A549 (cell line): ENCODE data around the gene GJA3. TPM values are rescaled to one million over a fixed set of nuclear protein-coding genes. Genes with fewer than 3 reads are reported as not detected.
A peak's percentile ranks its signal among the peaks of the same experiment; 100 is the strongest.

ENCODE experiments used
- ATAC-seq, 2 experiments: fragments of 200-7000 bp in 1 of 2; fragments of >200 bp in 1 of 2; cut with Nextera tagmentation in 1 of 2; cut with Tn5 transposase in 1 of 2; 3 replicates each; pipeline versions ENCODE4 v1.8.0 to v1.9.1; 2018 to 2020; ENCODE audit warnings: mild to moderate bottlenecking in 1 of 2, moderate library complexity in 1 of 2
- CTCF ChIA-PET: fragments of 300-600 bp; sonication (Branson Sonifier 250); formaldehyde crosslinking; extraction: SDS; loops from one replicate; lab custom pipeline; 2021; ENCODE audit warnings: antibody characterized with exemption, inconsistent platforms; lab: Yijun Ruan, JAX
- POLR2A ChIA-PET: fragments of 350-600 bp; formaldehyde crosslinking; extraction: SDS; loops from one replicate; lab custom pipeline; 2021; ENCODE audit warnings: antibody characterized with exemption, inconsistent platforms; lab: Yijun Ruan, JAX
- DNase-seq, 2 experiments: peaks; one replicate each; pipeline versions ENCODE4 v3.0.0 to v3.0.0-alpha.2; 2011 to 2016; ENCODE audit warnings: low read depth in 1 of 2, low spot score in 1 of 2
- FAIRE-seq: peaks from 2 replicates; lab custom pipeline; 2011; peaks lifted over from hg19 to GRCh38; lab: Jason Lieb, UNC
- H3K27ac ChIP-seq, 2 experiments: fragments of >200 bp; sonication (Bioruptor Twin); formaldehyde crosslinking; 3 replicates each; pipeline ENCODE4 v1.5.1; 2016 to 2017
- H3K4me1 ChIP-seq: fragments of >200 bp; sonication (Bioruptor Twin); formaldehyde crosslinking; 3 replicates; pipeline ENCODE4 v1.6.1; 2016
- H3K4me2 ChIP-seq: fragments of >200 bp; sonication (Bioruptor Twin); formaldehyde crosslinking; 3 replicates; pipeline ENCODE4 v1.6.1; 2016
- H3K4me3 ChIP-seq: fragments of >200 bp; sonication (Bioruptor Twin); formaldehyde crosslinking; 3 replicates; pipeline ENCODE4 v1.5.1; 2016
- H3K9me3 ChIP-seq: fragments of >200 bp; sonication (Bioruptor Twin); formaldehyde crosslinking; 3 replicates; pipeline ENCODE4 v1.6.1; 2016
- BCL3 ChIP-seq: fragments of >200 bp; sonication (Bioruptor Twin); formaldehyde crosslinking; IDR thresholded peaks from 3 replicates; pipeline ENCODE4 v1.6.1; 2016
- CBX2 ChIP-seq: fragments of 200-600 bp; sonication (generic); IDR thresholded peaks from 2 replicates; pipeline ENCODE4 v1.6.1; 2016; ENCODE audit warnings: low read depth, mild to moderate bottlenecking, borderline replicate concordance
- CHD4 ChIP-seq: fragments of 200-600 bp; sonication (generic); IDR thresholded peaks from 2 replicates; pipeline ENCODE4 v1.6.1; 2016; ENCODE audit warnings: antibody characterized with exemption, mild to moderate bottlenecking, borderline replicate concordance
- CTCF ChIP-seq: fragments of >200 bp; sonication (Bioruptor Twin); formaldehyde crosslinking; IDR thresholded peaks from 3 replicates; pipeline ENCODE4 v1.5.1; 2016
- E2F6 ChIP-seq: IDR thresholded peaks from 2 replicates; pipeline ENCODE4 v1.6.1; 2012; ENCODE audit warnings: low read depth, borderline replicate concordance
- ELK1 ChIP-seq: fragments of 150-350 bp; IDR thresholded peaks from 2 replicates; pipeline ENCODE4 v1.6.1; 2014; ENCODE audit warnings: low read depth, mild to moderate bottlenecking, low read length
- ESRRA ChIP-seq: fragments of 150-350 bp; IDR thresholded peaks from 2 replicates; pipeline ENCODE4 v1.6.1; 2014; ENCODE audit warnings: mild to moderate bottlenecking, low read length, borderline replicate concordance
- FOXS1 ChIP-seq: fragments of 250-450 bp; sonication (Bioruptor Pico); IDR thresholded peaks from 2 replicates; pipeline ENCODE4 v1.5.0; 2020; ENCODE audit warnings: mild to moderate bottlenecking, moderate library complexity
- HES2 ChIP-seq: fragments of >200 bp; sonication (Bioruptor Twin); formaldehyde crosslinking; IDR thresholded peaks from 2 replicates; pipeline ENCODE4 v1.6.1; 2016
- HOXB13 ChIP-seq: fragments of 250-450 bp; sonication (Bioruptor Pico); IDR thresholded peaks from 2 replicates; pipeline ENCODE4 v1.5.0; 2020; ENCODE audit warnings: low read depth, mild to moderate bottlenecking, moderate library complexity
- HOXB5 ChIP-seq: fragments of 250-450 bp; sonication (Bioruptor Pico); IDR thresholded peaks from 2 replicates; pipeline ENCODE4 v1.5.0; 2020; ENCODE audit warnings: mild to moderate bottlenecking, moderate library complexity
- KDM5A ChIP-seq: fragments of 200-600 bp; sonication (generic); IDR thresholded peaks from 2 replicates; pipeline ENCODE4 v1.6.1; 2016; ENCODE audit warnings: antibody characterized with exemption, mild to moderate bottlenecking
- MYC ChIP-seq: IDR thresholded peaks from 2 replicates; pipeline ENCODE4 v1.6.1; 2012; ENCODE audit warnings: mild to moderate bottlenecking, inconsistent platforms, low read length, improper control_type of control experiment, borderline replicate concordance
- NFE2L2 ChIP-seq: fragments of 150-350 bp; conservative IDR thresholded peaks from 2 replicates; pipeline ENCODE4 v1.6.1; 2014; ENCODE audit warnings: low read length
- NPAS2 ChIP-seq: fragments of 250-450 bp; sonication (Bioruptor Pico); IDR thresholded peaks from 2 replicates; pipeline ENCODE4 v1.8.0; 2022; ENCODE audit warnings: mild to moderate bottlenecking, moderate library complexity, borderline replicate concordance
- PHF8 ChIP-seq: fragments of 200-600 bp; sonication (generic); IDR thresholded peaks from 2 replicates; pipeline ENCODE4 v1.6.1; 2016; ENCODE audit warnings: low read depth, mild to moderate bottlenecking, antibody characterized with exemption, moderate library complexity, borderline replicate concordance
- REST ChIP-seq: fragments of 200-600 bp; sonication (generic); IDR thresholded peaks from 2 replicates; pipeline ENCODE4 v1.6.1; 2016; ENCODE audit warnings: antibody characterized with exemption, mild to moderate bottlenecking, moderate library complexity
- ZNF302 ChIP-seq: fragments of 250-450 bp; sonication (Bioruptor Pico); IDR thresholded peaks from 2 replicates; pipeline ENCODE4 v1.9.0; 2021; ENCODE audit warnings: inconsistent platforms, mild to moderate bottlenecking, moderate library complexity
- WGBS: methylation state at CpG from one replicate; pipeline ENCODE4 v1.1.6; 2017; ENCODE audit errors: missing lambda C conversion rate; 5-methylcytosine and 5-hydroxymethylcytosine counted together
- polyA plus RNA-seq, 4 experiments: library from polyadenylated mRNA; depleted of rRNA in 3 of 4; stranded (reverse); fragments of >200 nt; fragmentation: RNase III in 1 of 4; extraction: RNeasy Plus Mini Kit Qiagen cat#74134 plus additional on column Dnase treatment in 1 of 4; gene quantifications; 2 replicates in 3 of 4; 3 replicates in 1 of 4; pipeline ENCODE4 v1.2.3, GENCODE V29; 2011 to 2017

The GJA3 gene
- polyA plus RNA-seq, 2 of the 4 experiments (the other 2 are of a cell fraction), result 0.06 to 0.19 TPM

GRCh38 chr13:20125129-20125782 lies 35.6 kb downstream of the GJA3 start:
- no peak for ATAC-seq
- H3K9me3 ChIP-seq, result no peaks in the 10 kb centered on the region
- peaks cover 14% of the 10 kb centered on the region; the same call in 2 of the 3 replicates for H3K4me1 ChIP-seq
- H3K4me3 ChIP-seq, result no peak overlapping the region
- H3K4me2 ChIP-seq, result peak overlapping the region; percentile 37; the same call in 2 of the 3 replicates
- ChIA-PET CTCF (interaction anchor here (0.5 to 3.1 kb wide), 3 partner anchors 10 to 70 kb away, joined by 3 to 12 read pairs (median 3); no protein-coding TSS in a partner anchor), POLR2A (no interaction called here)
- DNase-seq, result no peak
- 8% methylated on average over 4 of the region's 4 CpGs for WGBS
- no peak for TF ChIP-seq BCL3
- TF ChIP-seq CHD4, result no peak
- no peak for TF ChIP-seq KDM5A
- TF ChIP-seq REST, result no peak
- no peak for TF ChIP-seq ESRRA
- TF ChIP-seq PHF8, result no peak
- no peak for TF ChIP-seq NPAS2 (CRISPR knock-in tag)
- TF ChIP-seq ELK1, result no peak
- TF ChIP-seq MYC, result no peak
- no peak overlapping the region for H3K27ac ChIP-seq
- no peak for FAIRE-seq

- ATAC-seq (no peak), FAIRE-seq (no peak)
Measured at GRCh38 chr13:20124303-20124702, 36.5 kb downstream of the GJA3 start.

More at GRCh38 chr13:20124303-20124702, 36.5 kb downstream of the GJA3 start:
- POLR2A ChIA-PET, result no interaction called here
- 40% methylated on average over 1 of the region's 1 CpG for WGBS
- peaks cover 19% of the 10 kb centered on the region; the same call in 2 of the 3 replicates for H3K4me1 ChIP-seq
- no peak for DNase-seq
- no peak overlapping the region for H3K4me3 ChIP-seq
- CTCF ChIA-PET, result interaction anchor here (0.6 kb wide), 1 partner anchor 69 kb away, joined by 3 read pairs; no protein-coding TSS in a partner anchor
- no peak overlapping the region for H3K4me2 ChIP-seq
- H3K9me3 ChIP-seq, result no peaks in the 10 kb centered on the region
- no peak for TF ChIP-seq E2F6
- no peak for TF ChIP-seq FOXS1 (CRISPR knock-in tag)
- TF ChIP-seq CBX2, result no peak
- TF ChIP-seq CHD4, result no peak
- no peak for TF ChIP-seq CTCF
- no peak for TF ChIP-seq NFE2L2
- no peak for TF ChIP-seq HOXB5 (CRISPR knock-in tag)
- TF ChIP-seq HOXB13 (CRISPR knock-in tag), result no peak
- TF ChIP-seq MYC, result no peak
- no peak for TF ChIP-seq ZNF302 (CRISPR knock-in tag)
- no peak for TF ChIP-seq HES2
- H3K27ac ChIP-seq, result no peak overlapping the region
